ENCODE data around the gene PRR23A. TPM values are rescaled to one million over a fixed set of nuclear protein-coding genes. Genes with fewer than 3 reads are reported as not detected.

The PRR23A gene
- total and polyA plus RNA-seq, 2 donors (not counting 1 experiment from before 2014, with no cell fraction given): not detected

- no peak overlapping the region for H3K9ac ChIP-seq (ENCODE audit: insufficient read depth, low read length)
- no peak for TF ChIP-seq CTCF (conservative IDR thresholded peaks at IDR 0.05 in 1 of 2, IDR thresholded peaks at IDR 0.05 in 1 of 2; ENCODE audit: low read depth in 1 of 2, low read length in 2 of 2)
- no peak for TF ChIP-seq EZH2 (IDR thresholded peaks at IDR 0.05; ENCODE audit: low read length, missing control alignments)
- H3K27ac ChIP-seq (ENCODE audit: insufficient read depth, low read length): no peak overlapping the region
- no peak overlapping the region for H2AFZ ChIP-seq (ENCODE audit: low read length)
- H3K79me2 ChIP-seq (ENCODE audit: control insufficient read depth, insufficient read depth, low read length): no peaks in the 10 kb centered on the region
- H3K4me1 ChIP-seq (ENCODE audit: control insufficient read depth, extremely low read depth, insufficient read depth, low read length): no peaks in the 10 kb centered on the region
- no peak for DNase-seq (ENCODE audit: low read depth in 2 of 2)
- no peak overlapping the region for H3K4me3 ChIP-seq (replicated peaks in 1 of 4; ENCODE audit: control extremely low read depth in 1 of 4, insufficient read depth in 1 of 4, low read depth in 3 of 4, low read length in 4 of 4)
- no peak overlapping the region for H3K4me2 ChIP-seq (ENCODE audit: extremely low read depth, insufficient read depth, low read length)
- H3K9me3 ChIP-seq (ENCODE audit: control insufficient read depth, insufficient read depth, low read depth, low read length): no peaks in the 10 kb centered on the region
- no peaks in the 10 kb centered on the region for H3K27me3 ChIP-seq (ENCODE audit: control insufficient read depth, insufficient read depth, low read length)
- no peaks in the 10 kb centered on the region for H3K36me3 ChIP-seq (ENCODE audit: control insufficient read depth, insufficient read depth, low read length)
- no peaks in the 10 kb centered on the region for H4K20me1 ChIP-seq (ENCODE audit: control insufficient read depth, extremely low read depth, insufficient read depth, low read length)
These were observed 593 bp downstream of the PRR23A start for GRCh38 chr3:139005356-139005993.

GRCh38 chr3:138995706-138996105 lies 10.4 kb downstream of the PRR23A start:
- H3K9me3 ChIP-seq (ENCODE audit: control insufficient read depth, insufficient read depth, low read depth, low read length): no peaks in the 10 kb centered on the region
- H3K79me2 ChIP-seq (ENCODE audit: control insufficient read depth, insufficient read depth, low read length): no peaks in the 10 kb centered on the region
- H3K4me3 ChIP-seq (replicated peaks in 1 of 4; ENCODE audit: control extremely low read depth in 1 of 4, insufficient read depth in 1 of 4, low read depth in 3 of 4, low read length in 4 of 4): no peak overlapping the region
- no peak overlapping the region for H2AFZ ChIP-seq (ENCODE audit: low read length)
- no peaks in the 10 kb centered on the region for H3K36me3 ChIP-seq (ENCODE audit: control insufficient read depth, insufficient read depth, low read length)
- TF ChIP-seq CTCF (conservative IDR thresholded peaks at IDR 0.05 in 1 of 2, IDR thresholded peaks at IDR 0.05 in 1 of 2; ENCODE audit: low read depth in 1 of 2, low read length in 2 of 2): no peak
- no peak for TF ChIP-seq EZH2 (IDR thresholded peaks at IDR 0.05; ENCODE audit: low read length, missing control alignments)
- no peak overlapping the region for H3K4me2 ChIP-seq (ENCODE audit: extremely low read depth, insufficient read depth, low read length)
- H3K27me3 ChIP-seq (ENCODE audit: control insufficient read depth, insufficient read depth, low read length): no peaks in the 10 kb centered on the region
- no peaks in the 10 kb centered on the region for H3K4me1 ChIP-seq (ENCODE audit: control insufficient read depth, extremely low read depth, insufficient read depth, low read length)
- H3K9ac ChIP-seq (ENCODE audit: insufficient read depth, low read length): no peak overlapping the region
- H3K27ac ChIP-seq (ENCODE audit: insufficient read depth, low read length): no peak overlapping the region
- no peak for DNase-seq (ENCODE audit: low read depth in 2 of 2)
- no peaks in the 10 kb centered on the region for H4K20me1 ChIP-seq (ENCODE audit: control insufficient read depth, extremely low read depth, insufficient read depth, low read length)

- no peaks in the 10 kb centered on the region for H3K27me3 ChIP-seq (ENCODE audit: control insufficient read depth, insufficient read depth, low read length)
- H3K36me3 ChIP-seq (ENCODE audit: control insufficient read depth, insufficient read depth, low read length): no peaks in the 10 kb centered on the region
- no peaks in the 10 kb centered on the region for H4K20me1 ChIP-seq (ENCODE audit: control insufficient read depth, extremely low read depth, insufficient read depth, low read length)
- no peak overlapping the region for H3K4me3 ChIP-seq (replicated peaks in 1 of 4; ENCODE audit: control extremely low read depth in 1 of 4, insufficient read depth in 1 of 4, low read depth in 3 of 4, low read length in 4 of 4)
- no peaks in the 10 kb centered on the region for H3K4me1 ChIP-seq (ENCODE audit: control insufficient read depth, extremely low read depth, insufficient read depth, low read length)
- TF ChIP-seq EZH2 (IDR thresholded peaks at IDR 0.05; ENCODE audit: low read length, missing control alignments) (no peak), CTCF (conservative IDR thresholded peaks at IDR 0.05 in 1 of 2, IDR thresholded peaks at IDR 0.05 in 1 of 2; ENCODE audit: low read depth in 1 of 2, low read length in 2 of 2) (no peak)
- H3K9me3 ChIP-seq (ENCODE audit: control insufficient read depth, insufficient read depth, low read depth, low read length): no peaks in the 10 kb centered on the region
- H3K27ac ChIP-seq (ENCODE audit: insufficient read depth, low read length): no peak overlapping the region
- H3K4me2 ChIP-seq (ENCODE audit: extremely low read depth, insufficient read depth, low read length): no peak overlapping the region
- H2AFZ ChIP-seq (ENCODE audit: low read length): no peak overlapping the region
- no peak for DNase-seq (ENCODE audit: low read depth in 2 of 2)
- no peaks in the 10 kb centered on the region for H3K79me2 ChIP-seq (ENCODE audit: control insufficient read depth, insufficient read depth, low read length)
- no peak overlapping the region for H3K9ac ChIP-seq (ENCODE audit: insufficient read depth, low read length)
These were observed 18.9 kb downstream of the PRR23A start for GRCh38 chr3:138987181-138987580.
